Loucy (cell line): ENCODE results near the gene RCOR1.
A peak's percentile ranks its signal among the peaks of the same experiment; 100 is the strongest.

Experiments
- H2AFZ ChIP-seq: fragments of 200-600 bp; sonication (generic); 2 replicates; pipeline ENCODE4 v1.6.0; 2016; ENCODE audit warnings: antibody characterized with exemption, mild to moderate bottlenecking, low read length, moderate library complexity
- H3F3A ChIP-seq: fragments of 200-600 bp; 2 replicates; pipeline ENCODE4 v1.6.0; 2016; ENCODE audit warnings: antibody characterized with exemption, low read depth, mild to moderate bottlenecking
- H3K27me3 ChIP-seq: fragments of 200-600 bp; sonication (generic); 2 replicates; pipeline ENCODE4 v1.6.1; 2014; ENCODE audit warnings: low read length, mild to moderate bottlenecking; ENCODE audit not compliant: insufficient read depth, poor library complexity, severe bottlenecking
- H3K36me3 ChIP-seq: fragments of 200-600 bp; sonication (generic); 2 replicates; pipeline ENCODE4 v1.6.1; 2016; ENCODE audit warnings: low read length; ENCODE audit not compliant: insufficient read depth
- H3K4me1 ChIP-seq: fragments of 200-600 bp; sonication (generic); 2 replicates; pipeline ENCODE4 v1.5.1; 2014; ENCODE audit warnings: low read length, mild to moderate bottlenecking; ENCODE audit not compliant: insufficient read depth, poor library complexity, severe bottlenecking
- H3K4me2 ChIP-seq: fragments of 200-600 bp; sonication (generic); 2 replicates; pipeline ENCODE4 v1.6.0; 2014; ENCODE audit warnings: antibody characterized with exemption, low read length, low read depth, mild to moderate bottlenecking; ENCODE audit not compliant: poor library complexity, severe bottlenecking
- H3K4me3 ChIP-seq: fragments of 200-600 bp; sonication (generic); 2 replicates; pipeline ENCODE4 v1.5.1; 2014; ENCODE audit warnings: low read length, mild to moderate bottlenecking, mixed read lengths; ENCODE audit not compliant: poor library complexity, severe bottlenecking
- H3K79me2 ChIP-seq: fragments of 200-600 bp; sonication (generic); 2 replicates; pipeline ENCODE4 v1.6.1; 2014; ENCODE audit warnings: low read length; ENCODE audit not compliant: insufficient read depth
- H3K9ac ChIP-seq: fragments of 200-600 bp; sonication (generic); 2 replicates; pipeline ENCODE4 v1.6.0; 2014; ENCODE audit warnings: mild to moderate bottlenecking, low read depth, low read length, moderate library complexity; ENCODE audit not compliant: poor library complexity, severe bottlenecking
- H3K9me2 ChIP-seq: fragments of 200-600 bp; sonication (generic); replicated peaks from 2 replicates; pipeline ENCODE4 v1.6.1; 2016; ENCODE audit warnings: low read depth, low read length, mixed read lengths
- H3K9me3 ChIP-seq: fragments of 200-600 bp; sonication (generic); 2 replicates; pipeline ENCODE4 v1.6.1; 2014; ENCODE audit warnings: mild to moderate bottlenecking, antibody characterized with exemption, low read length, low read depth; ENCODE audit not compliant: insufficient read depth
- H4K20me1 ChIP-seq: fragments of 200-600 bp; sonication (generic); 2 replicates; pipeline ENCODE4 v1.6.0; 2014; ENCODE audit warnings: antibody characterized with exemption, low read length, mild to moderate bottlenecking; ENCODE audit not compliant: insufficient read depth, poor library complexity, severe bottlenecking
- EZH2phosphoT487 ChIP-seq: fragments of 200-600 bp; IDR thresholded peaks from 2 replicates; pipeline ENCODE4 v1.6.1; 2018; ENCODE audit warnings: antibody characterized with exemption, mild to moderate bottlenecking, moderate library complexity, borderline replicate concordance
- TF ChIP-seq, protein P1 (sequence below): fragments of 200-600 bp; sonication (generic); conservative IDR thresholded peaks from 2 replicates; pipeline ENCODE4 v1.5.1; 2014; ENCODE audit warnings: mild to moderate bottlenecking, antibody characterized with exemption, low read length

Gene RCOR1

DNA sequence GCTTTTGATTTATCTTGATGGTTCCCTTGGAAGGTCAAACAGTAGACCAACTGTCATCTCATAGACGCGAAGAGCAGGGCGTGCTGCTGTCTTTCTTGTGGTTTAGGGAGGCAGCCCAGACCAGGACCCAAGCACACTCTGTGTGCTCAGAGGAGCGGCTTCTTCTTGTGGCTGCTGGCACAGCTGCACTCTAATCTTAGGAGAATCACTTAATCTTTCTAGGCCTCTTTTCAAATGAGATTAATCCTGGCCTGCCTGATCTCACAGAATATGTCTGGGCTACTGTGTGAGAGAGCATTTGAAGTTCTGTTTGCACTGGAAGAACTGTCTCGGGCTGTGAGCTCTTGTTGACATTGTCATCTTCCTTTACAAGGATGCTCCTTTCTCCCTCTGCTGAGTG, 124.8 kb downstream of the RCOR1 start:
- Histone ChIP-seq H4K20me1 (no peaks in the 10 kb centered on the region), H3K4me3 (peak overlapping the region; percentile 46), H3K9me2 (no peaks in the 10 kb centered on the region), H3K36me3 (peaks cover 66% of the 10 kb centered on the region), H3K79me2 (peaks cover 10% of the 10 kb centered on the region; the same call in 1 of the 2 replicates), H3K9ac (peak overlapping the region; percentile 66), H3K27me3 (no peaks in the 10 kb centered on the region), H3K4me2 (peak overlapping the region; percentile 75), H3K9me3 (no peaks in the 10 kb centered on the region), H3F3A (peaks cover 12% of the 10 kb centered on the region), H3K4me1 (peaks cover 32% of the 10 kb centered on the region), H2AFZ (no peak overlapping the region)
- TF ChIP-seq EZH2phosphoT487, result no peak
- TF ChIP-seq, protein P1, sequence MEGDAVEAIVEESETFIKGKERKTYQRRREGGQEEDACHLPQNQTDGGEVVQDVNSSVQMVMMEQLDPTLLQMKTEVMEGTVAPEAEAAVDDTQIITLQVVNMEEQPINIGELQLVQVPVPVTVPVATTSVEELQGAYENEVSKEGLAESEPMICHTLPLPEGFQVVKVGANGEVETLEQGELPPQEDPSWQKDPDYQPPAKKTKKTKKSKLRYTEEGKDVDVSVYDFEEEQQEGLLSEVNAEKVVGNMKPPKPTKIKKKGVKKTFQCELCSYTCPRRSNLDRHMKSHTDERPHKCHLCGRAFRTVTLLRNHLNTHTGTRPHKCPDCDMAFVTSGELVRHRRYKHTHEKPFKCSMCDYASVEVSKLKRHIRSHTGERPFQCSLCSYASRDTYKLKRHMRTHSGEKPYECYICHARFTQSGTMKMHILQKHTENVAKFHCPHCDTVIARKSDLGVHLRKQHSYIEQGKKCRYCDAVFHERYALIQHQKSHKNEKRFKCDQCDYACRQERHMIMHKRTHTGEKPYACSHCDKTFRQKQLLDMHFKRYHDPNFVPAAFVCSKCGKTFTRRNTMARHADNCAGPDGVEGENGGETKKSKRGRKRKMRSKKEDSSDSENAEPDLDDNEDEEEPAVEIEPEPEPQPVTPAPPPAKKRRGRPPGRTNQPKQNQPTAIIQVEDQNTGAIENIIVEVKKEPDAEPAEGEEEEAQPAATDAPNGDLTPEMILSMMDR, result no peak

DNA sequence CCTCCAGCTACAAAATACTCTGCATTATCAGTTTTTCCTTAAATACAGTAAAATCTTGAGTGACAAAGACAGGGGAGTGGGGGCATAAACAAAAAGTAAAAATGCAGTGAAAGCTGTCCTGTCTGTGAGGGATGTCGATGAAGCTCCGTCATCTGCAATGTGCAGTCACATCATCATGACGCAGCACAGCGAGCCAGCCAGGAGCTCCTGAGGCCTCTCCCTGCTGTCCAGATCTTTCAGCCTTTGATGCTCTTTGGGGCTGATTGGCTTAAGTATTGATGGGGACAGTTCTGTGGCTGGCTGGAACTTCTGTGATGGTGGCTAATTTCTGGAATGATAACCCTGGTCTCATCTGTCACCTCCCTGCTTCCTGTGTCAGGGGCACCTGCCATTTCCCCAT, 130.2 kb downstream of the RCOR1 start:
- Histone ChIP-seq H3K4me2 (no peak overlapping the region), H3F3A (peaks cover 4% of the 10 kb centered on the region), H3K4me3 (no peak overlapping the region), H2AFZ (no peak overlapping the region), H3K79me2 (peaks cover 10% of the 10 kb centered on the region; the same call in 1 of the 2 replicates), H4K20me1 (no peaks in the 10 kb centered on the region), H3K36me3 (peaks cover 88% of the 10 kb centered on the region), H3K9me3 (no peaks in the 10 kb centered on the region), H3K9ac (no peak overlapping the region), H3K27me3 (no peaks in the 10 kb centered on the region), H3K9me2 (no peaks in the 10 kb centered on the region), H3K4me1 (peaks cover 12% of the 10 kb centered on the region)
- TF ChIP-seq, protein P1, result no peak
- no peak for TF ChIP-seq EZH2phosphoT487

DNA sequence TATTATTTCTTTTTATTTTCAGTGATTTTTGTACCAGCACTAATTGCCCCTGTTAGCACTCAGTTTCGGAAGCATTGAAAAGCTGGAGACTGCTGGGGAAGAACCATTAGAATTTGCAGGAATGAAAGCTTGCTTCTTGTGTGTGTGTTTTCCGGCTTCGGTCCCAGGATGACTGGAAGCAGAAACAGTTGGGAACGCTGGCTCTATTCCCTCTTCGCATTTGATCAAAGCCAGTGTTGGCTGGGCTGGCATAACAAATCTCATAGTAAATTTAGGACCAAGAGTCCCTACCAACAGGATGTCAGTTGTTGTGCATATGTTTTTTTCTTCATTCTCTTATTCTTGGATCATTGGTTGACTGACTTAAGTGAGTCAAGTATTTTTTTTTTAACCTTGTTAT, 131.2 kb downstream of the RCOR1 start:
- Histone ChIP-seq H3K4me3 (no peak overlapping the region), H3K9me3 (no peaks in the 10 kb centered on the region), H3K79me2 (peaks cover 9% of the 10 kb centered on the region; the same call in 1 of the 2 replicates), H3K4me2 (no peak overlapping the region), H3K4me1 (peaks cover 2% of the 10 kb centered on the region), H3K27me3 (no peaks in the 10 kb centered on the region), H3K9me2 (no peaks in the 10 kb centered on the region), H3K36me3 (peaks cover 93% of the 10 kb centered on the region), H2AFZ (no peak overlapping the region), H4K20me1 (no peaks in the 10 kb centered on the region), H3K9ac (no peak overlapping the region), H3F3A (no peaks in the 10 kb centered on the region)
- TF ChIP-seq, protein P1, result no peak
- no peak for TF ChIP-seq EZH2phosphoT487
